Measurements from ENCODE around the gene CACNA1A.

DNA sequence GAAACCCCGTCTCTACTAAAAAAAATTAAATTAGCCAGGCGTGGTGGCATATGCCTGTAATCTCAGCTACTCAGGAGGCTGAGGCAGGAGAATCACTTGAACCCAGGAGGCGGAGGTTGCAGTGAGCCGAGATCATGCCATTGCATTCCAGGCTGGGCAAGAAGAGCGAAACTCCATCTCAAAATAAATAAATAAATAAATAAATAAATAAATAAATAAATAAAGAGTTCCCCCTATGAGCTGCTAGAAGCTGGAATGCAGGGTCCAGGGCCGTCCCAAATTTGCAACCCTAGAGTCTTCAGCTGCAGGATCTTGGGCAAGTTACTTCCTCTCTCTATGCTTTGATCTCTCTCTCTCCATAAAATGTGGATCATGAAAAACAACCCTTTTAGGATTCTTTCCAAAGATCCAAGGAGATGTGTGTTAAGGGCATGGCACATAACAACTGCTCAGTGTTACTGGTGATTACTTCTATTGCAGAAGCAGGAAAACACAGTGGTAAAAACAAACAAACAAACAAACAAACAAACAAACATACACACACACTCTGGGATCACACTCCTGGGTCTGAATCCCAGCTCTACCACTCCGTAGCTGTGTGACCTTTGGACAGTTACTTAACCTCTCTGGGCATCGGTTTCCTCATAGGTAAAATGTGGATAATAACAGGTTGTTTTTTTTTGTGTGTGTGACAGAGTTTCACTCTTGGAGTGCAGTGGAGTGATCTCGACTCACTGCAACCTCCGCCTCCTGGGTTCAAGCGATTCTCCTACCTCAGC lies 78.8 kb downstream of the CACNA1A start:
- TF ChIP-seq, protein P1, sequence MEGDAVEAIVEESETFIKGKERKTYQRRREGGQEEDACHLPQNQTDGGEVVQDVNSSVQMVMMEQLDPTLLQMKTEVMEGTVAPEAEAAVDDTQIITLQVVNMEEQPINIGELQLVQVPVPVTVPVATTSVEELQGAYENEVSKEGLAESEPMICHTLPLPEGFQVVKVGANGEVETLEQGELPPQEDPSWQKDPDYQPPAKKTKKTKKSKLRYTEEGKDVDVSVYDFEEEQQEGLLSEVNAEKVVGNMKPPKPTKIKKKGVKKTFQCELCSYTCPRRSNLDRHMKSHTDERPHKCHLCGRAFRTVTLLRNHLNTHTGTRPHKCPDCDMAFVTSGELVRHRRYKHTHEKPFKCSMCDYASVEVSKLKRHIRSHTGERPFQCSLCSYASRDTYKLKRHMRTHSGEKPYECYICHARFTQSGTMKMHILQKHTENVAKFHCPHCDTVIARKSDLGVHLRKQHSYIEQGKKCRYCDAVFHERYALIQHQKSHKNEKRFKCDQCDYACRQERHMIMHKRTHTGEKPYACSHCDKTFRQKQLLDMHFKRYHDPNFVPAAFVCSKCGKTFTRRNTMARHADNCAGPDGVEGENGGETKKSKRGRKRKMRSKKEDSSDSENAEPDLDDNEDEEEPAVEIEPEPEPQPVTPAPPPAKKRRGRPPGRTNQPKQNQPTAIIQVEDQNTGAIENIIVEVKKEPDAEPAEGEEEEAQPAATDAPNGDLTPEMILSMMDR (IDR thresholded peaks at IDR 0.05; ENCODE audit: insufficient read depth, low read length, poor library complexity, severe bottlenecking), result no peak
- TF ChIP-seq EZH2phosphoT487 (conservative IDR thresholded peaks at IDR 0.05; ENCODE audit: low read length), result no peak

All from SU-DHL-6 (cell line).